H9 (cell line): ENCODE measurements around the gene DYTN. TPM values are rescaled to one million over a fixed set of nuclear protein-coding genes. Genes with fewer than 3 reads are reported as not detected.
A peak's percentile ranks its signal among the peaks of the same experiment; 100 is the strongest.

Source experiments
- DNase-seq: peaks from one replicate; pipeline ENCODE4 v3.0.0-alpha.2; 2017
- H2AFZ ChIP-seq: one replicate; pipeline ENCODE4 v1.6.1; 2013; ENCODE audit warnings: mild to moderate bottlenecking, low read length, control low read depth, moderate library complexity
- H2AK5ac ChIP-seq: 2 replicates; pipeline ENCODE4 v1.6.1; 2013; ENCODE audit warnings: low read length, control low read depth, mixed read lengths; ENCODE audit not compliant: insufficient read length
- H2BK120ac ChIP-seq: one replicate; pipeline ENCODE4 v1.6.1; 2013; ENCODE audit warnings: low read depth, mild to moderate bottlenecking, low read length, control low read depth, inconsistent platforms; ENCODE audit not compliant: poor library complexity, severe bottlenecking
- H2BK12ac ChIP-seq: 2 replicates; pipeline ENCODE4 v1.6.1; 2013; ENCODE audit warnings: low read length, control low read depth, mixed read lengths, low read depth; ENCODE audit not compliant: insufficient read length
- H2BK15ac ChIP-seq: 2 replicates; pipeline ENCODE4 v1.6.1; 2013; ENCODE audit warnings: low read depth, low read length, control low read depth
- H2BK20ac ChIP-seq: one replicate; pipeline ENCODE4 v1.6.1; 2013; ENCODE audit warnings: low read depth, mild to moderate bottlenecking, low read length, control low read depth, inconsistent platforms; ENCODE audit not compliant: poor library complexity, severe bottlenecking
- H2BK5ac ChIP-seq: 2 replicates; pipeline ENCODE4 v1.6.1; 2013; ENCODE audit warnings: low read length, control low read depth, mixed read lengths; ENCODE audit not compliant: insufficient read length
- H3K14ac ChIP-seq: 2 replicates; pipeline ENCODE4 v1.6.1; 2013; ENCODE audit warnings: low read length, control low read depth; ENCODE audit not compliant: insufficient read depth
- H3K18ac ChIP-seq: 2 replicates; pipeline ENCODE4 v1.6.1; 2013; ENCODE audit warnings: low read depth, mild to moderate bottlenecking, mixed read lengths, low read length, control low read depth; ENCODE audit not compliant: insufficient read length
- H3K23ac ChIP-seq: 2 replicates; pipeline ENCODE4 v1.6.1; 2013; ENCODE audit warnings: low read length, control low read depth, mixed read lengths, low read depth; ENCODE audit not compliant: insufficient read length
- H3K23me2 ChIP-seq: 2 replicates; pipeline ENCODE4 v1.6.1; 2013; ENCODE audit warnings: low read depth, mild to moderate bottlenecking, mixed read lengths, low read length, control low read depth; ENCODE audit not compliant: insufficient read length, poor library complexity, severe bottlenecking
- H3K27ac ChIP-seq: 2 replicates; pipeline ENCODE4 v1.5.1; 2013; ENCODE audit warnings: low read length, control low read depth, mixed read lengths, low read depth; ENCODE audit not compliant: insufficient read length
- H3K27me3 ChIP-seq: 2 replicates; pipeline ENCODE4 v1.6.1; 2013; ENCODE audit warnings: low read length, control low read depth, inconsistent platforms; ENCODE audit not compliant: insufficient read depth
- H3K4ac ChIP-seq: 2 replicates; pipeline ENCODE4 v1.6.1; 2013; ENCODE audit warnings: low read depth, mild to moderate bottlenecking, control low read depth, inconsistent platforms, low read length, moderate library complexity
- H3K4me1 ChIP-seq: 2 replicates; pipeline ENCODE4 v1.6.1; 2013; ENCODE audit warnings: low read length, control low read depth, inconsistent platforms; ENCODE audit not compliant: insufficient read depth
- H3K4me2 ChIP-seq: 2 replicates; pipeline ENCODE4 v1.6.1; 2013; ENCODE audit warnings: low read length, control low read depth, mixed read lengths; ENCODE audit not compliant: insufficient read length, insufficient read depth
- H3K56ac ChIP-seq: 2 replicates; pipeline ENCODE4 v1.6.1; 2013; ENCODE audit warnings: low read depth, mild to moderate bottlenecking, mixed read lengths, low read length, control low read depth; ENCODE audit not compliant: insufficient read length
- H3K79me1 ChIP-seq: 2 replicates; pipeline ENCODE4 v1.6.1; 2013; ENCODE audit warnings: low read depth, mild to moderate bottlenecking, moderate library complexity, low read length, control low read depth, inconsistent platforms; ENCODE audit not compliant: insufficient read depth, poor library complexity, severe bottlenecking
- H3K79me2 ChIP-seq: 2 replicates; pipeline ENCODE4 v1.6.1; 2013; ENCODE audit warnings: low read length, control low read depth, inconsistent platforms; ENCODE audit not compliant: insufficient read depth
- H3K9ac ChIP-seq: 2 replicates; pipeline ENCODE4 v1.6.1; 2013; ENCODE audit warnings: low read length, control low read depth, mixed read lengths; ENCODE audit not compliant: insufficient read length; ENCODE audit errors: extremely low read depth
- H3K9me3 ChIP-seq: one replicate; pipeline ENCODE4 v1.6.1; 2013; ENCODE audit warnings: low read depth, low read length, inconsistent platforms; ENCODE audit not compliant: control insufficient read depth
- H3T11ph ChIP-seq: one replicate; pipeline ENCODE4 v1.6.1; 2013; ENCODE audit warnings: mild to moderate bottlenecking, low read length, control low read depth, inconsistent platforms
- H4K20me1 ChIP-seq: one replicate; pipeline ENCODE4 v1.6.1; 2013; ENCODE audit not compliant: control insufficient read depth, insufficient read length, insufficient read depth
- H4K5ac ChIP-seq: 2 replicates; pipeline ENCODE4 v1.6.1; 2013; ENCODE audit warnings: low read depth, mild to moderate bottlenecking, mixed read lengths, low read length, control low read depth; ENCODE audit not compliant: insufficient read length
- H4K8ac ChIP-seq: replicated peaks from 2 replicates; pipeline ENCODE4 v1.6.1; 2013; ENCODE audit warnings: low read length, control low read depth, mixed read lengths, low read depth; ENCODE audit not compliant: insufficient read length
- H4K91ac ChIP-seq: 2 replicates; pipeline ENCODE4 v1.6.1; 2013; ENCODE audit warnings: low read depth, mild to moderate bottlenecking, moderate library complexity, mixed read lengths, low read length, control low read depth; ENCODE audit not compliant: insufficient read length
- H3K27ac Mint-ChIP-seq, 3 experiments: 2 replicates in 2 of 3; 3 replicates in 1 of 3; pipeline ENCODE4 v1.8.0; 2020 to 2021; ENCODE audit warnings: mixed read lengths in 3 of 3, mild to moderate bottlenecking in 1 of 3, moderate library complexity in 1 of 3
- H3K27me3 Mint-ChIP-seq: 2 replicates; pipeline ENCODE4 v1.8.0; 2021; ENCODE audit warnings: low read depth, mild to moderate bottlenecking, moderate library complexity, mixed read lengths
- H3K36me3 Mint-ChIP-seq, 3 experiments: 2 replicates in 2 of 3; 3 replicates in 1 of 3; pipeline ENCODE4 v1.8.0; 2020 to 2021; ENCODE audit warnings: low read depth in 3 of 3, mixed read lengths in 3 of 3; ENCODE audit not compliant: insufficient read depth in 1 of 3
- H3K4me1 Mint-ChIP-seq, 2 experiments: 2 replicates each; pipeline ENCODE4 v1.8.0; 2020; ENCODE audit warnings: mixed read lengths in 2 of 2
- H3K4me3 Mint-ChIP-seq, 2 experiments: 2 replicates in 1 of 2; 3 replicates in 1 of 2; pipeline ENCODE4 v1.8.0; 2020 to 2021; ENCODE audit warnings: mild to moderate bottlenecking in 2 of 2, mixed read lengths in 2 of 2, moderate library complexity in 1 of 2
- H3K9me3 Mint-ChIP-seq, 2 experiments: 2 replicates in 1 of 2; 3 replicates in 1 of 2; pipeline ENCODE4 v1.8.0; 2020; ENCODE audit warnings: mild to moderate bottlenecking in 2 of 2, mixed read lengths in 2 of 2, moderate library complexity in 1 of 2
- CTCF ChIP-seq: fragments of 200-600 bp; sonication (generic); conservative IDR thresholded peaks from 3 replicates; pipeline ENCODE4 v1.8.0; 2021; ENCODE audit warnings: antibody characterized with exemption, mild to moderate bottlenecking
- WGBS: extraction: QIAGEN DNeasy Blood & Tissue Kit; methylation state at CpG from one replicate; pipeline ENCODE4 v1.1.7; 2013; ENCODE audit warnings: missing lambda C conversion rate, low lambda C conversion rate, mixed read lengths; ENCODE audit not compliant: insufficient read length; ENCODE audit errors: extremely low coverage; 5-methylcytosine and 5-hydroxymethylcytosine counted together
- total RNA-seq: library from RNA; stranded (reverse); gene quantifications from 2 replicates; pipeline ENCODE4 v1.2.1, GENCODE V29; 2021

DYTN gene
- total RNA-seq, 1 experiment from 2014 or later, result not detected

DNA sequence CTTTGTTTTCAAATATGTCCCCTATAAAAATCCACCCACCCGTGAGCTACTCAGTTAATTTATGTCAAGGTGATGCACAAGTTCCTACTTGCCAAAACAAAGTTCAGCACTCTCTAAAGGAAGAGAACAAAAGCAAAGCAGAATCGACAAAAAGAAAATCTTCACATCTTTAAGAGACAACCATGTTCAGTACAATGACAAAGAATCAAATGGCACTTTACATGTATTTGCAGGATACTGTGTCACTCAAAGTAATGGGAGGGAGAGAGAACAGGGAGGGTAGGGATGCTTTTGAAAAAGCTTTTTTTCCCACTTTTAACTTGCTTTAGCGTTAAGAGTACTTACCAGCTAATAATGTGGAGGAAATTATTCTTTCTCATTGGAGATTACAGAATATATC is 115.0 kb downstream of the DYTN start:
- no CpG with 5 or more reads among the region's 3 CpGs for WGBS
- peak overlapping the region in 1 of 3 experiments; percentile 62; a peak in 2 of 7 replicates for H3K27ac Mint-ChIP-seq

More for the DNA sequence above, 115.0 kb downstream of the DYTN start:
- Histone ChIP-seq H2BK12ac (no peak overlapping the region), H2AFZ (no peak overlapping the region), H3T11ph (no peak overlapping the region), H3K9me3 (no peaks in the 10 kb centered on the region), H3K79me1 (no peaks in the 10 kb centered on the region), H2AK5ac (no peak overlapping the region), H4K91ac (no peak overlapping the region), H2BK15ac (no peak overlapping the region), H3K4me1 (no peaks in the 10 kb centered on the region), H2BK120ac (no peak overlapping the region), H2BK20ac (no peak overlapping the region), H3K27me3 (no peaks in the 10 kb centered on the region), H3K56ac (no peak overlapping the region), H3K18ac (no peak overlapping the region), H4K20me1 (no peaks in the 10 kb centered on the region), H3K23me2 (no peaks in the 10 kb centered on the region), H3K4ac (no peak overlapping the region), H2BK5ac (no peak overlapping the region), H3K9ac (no peak overlapping the region), H3K23ac (no peak overlapping the region), H4K5ac (no peak overlapping the region), H3K4me2 (no peak overlapping the region), H3K14ac (no peak overlapping the region), H4K8ac (no peak overlapping the region), H3K27ac (no peak overlapping the region), H3K79me2 (no peaks in the 10 kb centered on the region)
- Mint-ChIP-seq H3K27me3 (no peaks in the 10 kb centered on the region), H3K36me3 (peaks cover 0 to 3% (median under 1%) of the 10 kb centered on the region in 3 experiments; a peak in 2 of 7 replicates), H3K9me3 (no peaks in the 10 kb centered on the region), H3K4me1 (peaks cover 6 to 9% of the 10 kb centered on the region in 2 experiments), H3K4me3 (no peak overlapping the region)
- DNase-seq, result no peak
- TF ChIP-seq CTCF, result no peak

Other genes with a start within 250 kb of the DYTN start
- gene FAM237A, start 75.9 kb downstream of the DYTN start, total RNA-seq, result not detected in 2 replicates
- 1.3 and 1.4 TPM in 2 replicates for gene MDH1B, start 46.9 kb upstream of the DYTN start, total RNA-seq
- gene FASTKD2, start 47.2 kb upstream of the DYTN start, total RNA-seq, result 39.2 and 40.1 TPM in 2 replicates
- 0.66 and 0.68 TPM in 2 replicates for gene CPO, start 221.1 kb upstream of the DYTN start, total RNA-seq